Activated CD4-positive, CD25-positive, alpha-beta regulatory T cell treated with anti-CD3 and anti-CD28 coated beads, Interleukin-2, amount 50 U/mL, for 24 hours (primary cell): ENCODE results near the gene SUMF1.

Experiments
- ATAC-seq, 2 donors: fragments of 150-1000 bp; cut with Tn5 transposase; one replicate each; pipeline ENCODE4 v1.10.0; 2021; ENCODE audit warnings: mild to moderate bottlenecking in 1 of 2, moderate library complexity in 1 of 2

Gene SUMF1

DNA sequence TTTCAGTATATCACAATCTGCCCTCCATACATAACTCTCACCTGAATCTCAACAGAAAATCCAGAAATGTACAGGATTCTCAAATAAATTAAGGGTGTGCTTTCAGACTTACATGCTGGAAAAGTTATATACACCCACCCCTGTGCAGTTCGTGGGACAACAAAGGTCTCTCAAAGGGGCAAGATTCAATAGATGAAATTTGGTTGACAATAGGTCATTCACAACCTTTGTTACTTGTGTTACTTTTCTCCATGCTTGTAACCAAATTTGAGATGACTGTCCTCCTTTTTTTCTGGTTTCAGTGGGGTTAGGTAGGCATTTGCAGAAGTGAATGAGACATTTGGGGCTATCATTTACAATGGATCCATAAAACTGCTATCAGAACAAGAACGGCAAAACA, 91.2 kb downstream of the SUMF1 start:
- ATAC-seq, result no peak

DNA sequence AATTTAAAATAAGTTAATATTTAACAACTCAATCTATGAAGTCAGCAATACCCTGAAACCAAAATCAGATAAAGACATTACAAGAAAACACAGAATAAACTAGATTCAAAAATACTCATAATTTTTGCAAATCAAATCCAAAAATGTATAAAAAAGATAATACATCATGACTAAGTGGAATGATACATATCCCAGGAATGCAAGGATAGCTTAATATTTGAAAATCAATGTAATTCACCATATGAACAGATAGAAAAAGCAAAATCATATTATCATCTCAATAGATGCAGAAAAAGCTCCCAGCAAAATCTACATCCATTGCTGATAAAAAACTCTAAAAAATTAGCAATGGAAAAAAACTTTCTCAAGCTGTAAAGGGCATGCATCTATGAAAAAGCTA, 93.4 kb downstream of the SUMF1 start:
- ATAC-seq, result no peak

DNA sequence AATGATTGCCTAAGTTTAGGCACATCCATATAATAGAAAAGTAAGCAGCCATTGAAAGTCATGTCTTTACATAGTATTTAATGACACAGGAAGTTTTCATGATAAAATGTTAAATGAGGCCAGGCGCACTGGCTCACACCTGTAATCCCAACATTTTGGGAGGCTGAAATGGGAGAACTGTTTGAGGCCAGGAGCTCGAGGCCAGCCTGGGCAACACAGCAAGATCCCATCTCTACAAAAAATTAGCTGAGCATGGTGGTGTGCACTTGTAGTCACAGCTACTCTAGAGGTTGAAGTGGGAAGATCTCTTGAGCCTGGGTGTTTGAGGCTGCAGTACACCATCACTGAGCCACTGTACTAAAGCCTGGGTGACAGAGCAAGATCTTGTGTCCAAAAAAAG, 104.5 kb downstream of the SUMF1 start:
- no peak for ATAC-seq

DNA sequence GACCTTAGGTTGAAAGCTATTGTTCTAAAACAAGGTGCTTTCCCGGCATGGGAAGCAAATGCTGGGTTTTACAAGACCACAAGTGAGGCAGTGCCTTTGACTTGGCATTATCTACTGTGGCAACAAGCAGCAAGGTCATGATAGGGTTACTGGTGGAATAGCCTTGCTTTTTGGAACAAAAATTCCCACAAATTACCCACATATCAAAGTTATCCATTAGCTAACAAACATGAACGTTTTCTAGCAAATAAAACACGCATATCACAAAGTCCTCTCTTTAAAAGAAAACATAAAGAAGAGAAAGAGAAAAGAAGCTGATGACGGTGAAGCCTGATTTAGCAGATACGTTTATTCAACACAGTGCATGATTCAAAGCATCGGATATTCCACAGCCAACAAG, 106.3 kb downstream of the SUMF1 start:
- ATAC-seq, result no peak

DNA sequence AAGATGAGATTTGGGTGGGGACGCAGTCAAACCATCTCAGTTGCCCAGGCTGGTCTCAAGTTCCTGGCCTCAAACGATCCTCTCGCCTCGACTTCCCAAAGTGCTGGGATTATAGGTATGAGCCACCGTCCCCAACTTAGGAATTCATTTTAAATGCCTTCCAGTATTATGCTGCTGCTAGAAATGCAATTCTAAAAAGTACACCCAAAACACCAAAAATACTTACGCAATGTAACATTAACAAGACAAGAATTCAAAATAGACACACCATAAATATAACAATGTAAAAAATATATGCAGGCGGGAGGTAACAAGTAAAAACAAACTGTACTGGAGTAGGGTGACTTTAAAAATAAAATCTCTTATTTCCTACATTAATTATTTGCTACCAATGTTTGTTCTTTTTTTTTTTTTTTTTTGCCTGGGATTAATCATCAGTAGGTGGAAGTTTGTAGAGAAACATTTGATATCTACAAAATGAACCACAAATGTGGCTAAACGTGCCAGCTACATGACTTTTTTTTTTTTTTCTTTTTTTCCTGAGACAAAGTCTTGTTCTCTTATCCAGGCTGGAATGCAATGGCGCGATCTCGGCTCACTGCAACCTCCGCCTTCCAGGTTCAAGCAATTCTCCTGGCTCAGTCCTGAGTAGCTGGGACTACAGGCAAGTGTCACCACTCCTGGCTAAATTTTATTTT, 107.1 kb downstream of the SUMF1 start:
- no peak for ATAC-seq

DNA sequence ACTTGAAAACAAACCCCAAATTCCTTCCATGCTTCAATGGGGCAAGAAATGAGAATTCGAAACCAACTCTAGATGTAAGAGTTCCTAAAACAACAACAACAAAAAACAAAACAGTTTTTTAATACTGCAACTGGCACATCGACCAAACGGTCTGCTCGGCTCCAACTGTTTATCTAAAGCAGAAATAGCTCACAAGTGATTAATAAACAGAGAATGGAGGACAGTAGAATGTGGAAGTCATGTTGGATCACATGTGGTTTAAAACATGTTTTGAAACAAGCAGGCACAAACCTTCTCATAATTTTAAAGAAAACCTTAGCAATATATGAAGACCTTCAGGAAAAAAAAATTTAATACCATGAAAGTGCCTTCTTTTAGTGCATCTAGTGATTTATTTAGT, 108.8 kb downstream of the SUMF1 start:
- ATAC-seq, result no peak

DNA sequence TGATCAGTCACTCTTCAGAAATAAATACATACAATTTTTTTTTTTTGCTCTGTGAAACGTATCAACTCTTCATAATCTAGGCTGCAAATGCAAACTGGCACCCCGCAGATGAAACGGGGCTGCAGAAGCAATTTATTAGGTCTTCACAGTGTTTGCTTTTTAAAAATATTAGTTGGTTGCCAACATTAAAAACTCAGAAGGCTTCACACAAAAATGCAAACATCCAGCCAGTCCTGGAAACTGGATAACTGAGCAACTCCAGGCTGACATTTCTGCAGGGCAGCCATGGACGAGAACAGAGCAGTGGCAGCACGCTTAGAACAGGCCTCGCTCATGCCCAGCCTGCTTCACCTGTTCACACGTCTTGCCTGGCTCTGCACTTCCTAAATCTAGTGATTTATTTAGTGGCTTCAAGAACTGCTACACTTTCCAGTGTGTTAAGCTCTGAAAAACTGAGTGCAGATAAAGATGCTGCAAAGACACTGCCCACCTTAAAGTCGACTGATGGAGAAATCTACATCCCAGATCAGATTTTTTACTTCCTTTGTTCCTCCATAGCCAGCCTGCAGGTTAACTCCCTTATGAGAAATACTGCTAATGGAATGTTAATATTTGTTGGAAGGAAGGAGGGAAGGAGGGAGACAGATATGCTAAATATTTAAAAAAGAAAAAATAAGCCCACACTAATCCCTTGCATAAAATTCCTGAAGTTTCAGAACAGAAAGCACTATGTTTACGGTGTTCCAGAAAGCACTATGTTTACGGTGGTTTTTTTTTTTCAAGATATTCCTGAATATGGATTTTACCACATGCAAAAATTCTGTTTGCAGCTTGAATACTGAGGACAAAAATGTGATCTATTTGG, 110.3 kb downstream of the SUMF1 start:
- no peak for ATAC-seq

DNA sequence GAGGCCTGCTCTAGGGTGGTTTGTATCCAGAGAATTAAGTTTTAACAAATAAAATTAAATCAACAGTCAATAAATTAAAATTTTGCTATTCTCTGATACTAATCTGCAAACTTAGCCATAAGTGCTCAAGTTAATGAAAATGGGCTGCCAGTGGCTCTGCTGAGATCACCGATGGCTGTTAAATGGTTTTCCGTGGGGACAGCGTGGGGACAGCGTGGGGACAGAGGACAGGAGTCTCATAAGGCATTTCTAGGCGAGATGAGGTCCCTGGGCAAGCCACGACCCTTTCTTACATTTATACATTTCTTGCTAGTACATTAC, 110.9 kb downstream of the SUMF1 start:
- ATAC-seq, result no peak

DNA sequence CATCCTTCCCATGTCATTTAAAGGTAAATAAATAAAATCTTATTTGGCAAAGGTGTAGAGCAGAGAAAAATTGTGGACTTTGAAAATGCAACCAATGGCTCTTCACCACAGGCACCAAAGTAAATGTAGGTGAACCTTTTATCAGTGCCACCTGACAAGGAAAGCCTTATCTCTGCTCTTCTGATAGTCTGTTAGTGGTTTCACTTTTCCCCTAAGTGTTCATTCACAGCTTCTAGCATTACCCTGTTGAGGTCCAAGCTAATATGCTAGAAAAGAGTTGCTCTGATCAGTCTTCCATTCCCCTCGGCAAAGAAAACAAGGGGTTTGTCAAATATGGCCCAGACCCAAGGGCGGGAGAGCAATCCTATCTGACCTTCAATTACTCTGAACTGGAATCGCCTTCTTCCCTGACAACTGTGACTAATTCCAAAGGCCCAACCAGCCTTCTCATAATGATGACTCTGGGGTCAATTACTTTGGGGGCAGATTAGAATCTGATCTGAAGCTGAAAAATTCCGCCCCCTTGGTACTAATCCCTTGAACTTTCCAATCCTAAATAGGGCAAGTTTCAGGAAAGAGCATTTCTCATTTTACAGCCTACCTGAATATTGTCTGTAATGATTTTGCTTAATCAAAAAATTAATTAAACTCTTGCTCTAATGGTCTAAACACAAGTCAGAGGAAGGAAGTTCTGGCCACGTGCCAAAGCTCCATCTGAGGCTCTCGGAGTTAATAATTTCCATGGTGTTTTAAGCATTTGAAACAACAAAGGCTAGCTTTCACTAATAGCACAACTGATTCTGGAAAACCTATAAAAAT, 111.5 kb downstream of the SUMF1 start:
- no peak for ATAC-seq

DNA sequence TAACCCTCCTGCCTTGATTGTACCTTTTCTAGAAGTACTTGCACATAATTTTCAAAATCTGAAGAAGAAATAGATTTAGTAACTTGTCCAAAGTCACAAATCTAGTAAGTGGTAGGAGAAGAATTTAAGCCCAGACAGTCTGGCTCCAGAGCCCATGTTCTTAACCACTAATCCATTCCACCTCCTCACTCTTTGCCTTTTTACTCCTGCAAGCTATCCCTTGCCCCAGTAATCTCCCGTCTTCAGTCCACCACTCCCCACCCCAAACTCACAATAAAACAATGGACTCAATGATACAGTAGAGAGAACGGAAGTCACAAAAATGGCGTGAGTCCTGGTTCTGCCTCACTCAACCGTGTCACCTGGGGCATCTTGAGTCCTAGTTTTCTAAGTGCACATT, 115.2 kb downstream of the SUMF1 start:
- no peak for ATAC-seq

DNA sequence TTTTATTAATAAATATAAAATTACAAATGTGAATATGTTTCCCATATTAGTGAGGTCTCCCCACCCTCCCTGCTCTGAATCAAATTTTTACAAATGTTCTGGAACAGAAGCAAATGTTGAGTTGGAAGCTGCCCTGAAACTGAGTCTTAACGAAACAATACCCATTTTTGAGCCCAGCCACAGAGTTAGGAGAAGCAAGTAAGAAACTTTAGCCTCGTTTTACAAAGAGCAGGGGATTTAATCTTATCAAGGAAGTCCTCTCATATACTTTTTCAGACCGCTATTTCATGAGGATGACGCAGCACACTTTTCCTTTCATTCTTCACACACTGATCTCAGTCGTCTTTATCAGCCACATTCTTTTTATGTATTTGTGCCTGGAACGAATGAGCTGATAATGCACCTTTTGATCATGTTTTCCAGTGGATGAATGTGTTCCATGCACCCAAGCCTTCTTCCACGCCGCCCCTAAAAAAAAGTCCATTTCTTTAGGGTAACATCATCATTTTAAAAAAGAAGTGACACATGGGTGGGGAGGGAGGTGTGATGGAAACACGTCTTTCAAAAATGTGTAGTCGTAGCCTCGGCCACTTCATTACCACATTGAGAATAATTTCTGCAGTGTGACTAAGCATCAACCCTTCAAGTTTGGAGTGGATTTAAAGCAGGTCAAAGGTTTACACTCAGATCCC, 115.8 kb downstream of the SUMF1 start:
- peak; percentile 89 to 90 for ATAC-seq

DNA sequence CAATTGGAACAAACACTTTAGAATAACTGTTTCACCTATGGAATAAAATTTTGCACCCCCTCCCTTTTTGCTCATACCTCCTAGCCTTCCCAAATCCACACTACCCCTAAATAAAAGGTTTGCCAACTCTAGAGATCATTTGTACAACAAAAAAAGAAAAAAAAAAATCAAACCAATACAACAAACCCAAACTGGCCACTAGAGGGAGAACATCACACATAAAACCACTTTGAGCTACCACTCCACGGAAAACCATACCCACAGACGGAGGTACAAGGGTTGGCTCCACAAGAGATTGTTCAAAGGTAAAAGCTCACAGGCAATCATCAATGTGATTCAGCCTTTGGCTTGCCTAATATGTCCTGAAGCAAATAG, 116.3 kb downstream of the SUMF1 start:
- ATAC-seq, result peak; percentile 58 to 72

DNA sequence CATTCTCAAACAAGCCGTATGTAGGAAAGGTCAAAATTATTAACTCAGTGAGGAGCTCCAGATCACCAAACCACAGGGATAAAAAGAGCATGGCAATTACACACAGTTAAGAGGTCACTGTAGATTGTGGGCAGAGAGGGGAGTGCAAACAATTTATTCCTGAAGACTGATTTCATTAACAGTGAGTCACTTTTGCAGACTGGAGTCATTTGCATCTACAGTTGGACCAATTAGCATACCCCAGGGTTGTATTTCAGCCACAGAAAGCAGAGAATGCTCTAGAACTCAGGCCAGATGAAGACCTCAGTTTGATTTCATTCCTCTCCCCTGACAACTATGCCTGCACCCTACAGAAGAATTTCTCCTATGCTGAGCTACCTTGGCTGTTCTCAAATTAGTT, 123.8 kb downstream of the SUMF1 start:
- no peak for ATAC-seq

DNA sequence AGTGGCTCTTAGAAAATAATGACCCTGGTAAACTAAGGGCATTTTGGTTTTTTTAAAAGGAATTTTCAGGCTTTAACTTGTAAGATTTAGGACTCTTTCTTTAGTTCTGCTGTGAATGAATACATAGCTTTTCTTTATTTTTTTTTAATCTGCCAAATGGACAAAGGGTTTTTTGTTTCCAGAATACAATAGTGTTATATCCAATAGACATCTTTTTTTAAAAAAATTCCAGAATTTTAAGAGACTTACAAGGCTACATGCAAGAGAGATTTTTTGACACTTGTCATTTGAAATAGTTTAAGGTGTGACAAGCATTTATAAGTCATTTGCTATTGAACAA, 125.8 kb downstream of the SUMF1 start:
- no peak for ATAC-seq

DNA sequence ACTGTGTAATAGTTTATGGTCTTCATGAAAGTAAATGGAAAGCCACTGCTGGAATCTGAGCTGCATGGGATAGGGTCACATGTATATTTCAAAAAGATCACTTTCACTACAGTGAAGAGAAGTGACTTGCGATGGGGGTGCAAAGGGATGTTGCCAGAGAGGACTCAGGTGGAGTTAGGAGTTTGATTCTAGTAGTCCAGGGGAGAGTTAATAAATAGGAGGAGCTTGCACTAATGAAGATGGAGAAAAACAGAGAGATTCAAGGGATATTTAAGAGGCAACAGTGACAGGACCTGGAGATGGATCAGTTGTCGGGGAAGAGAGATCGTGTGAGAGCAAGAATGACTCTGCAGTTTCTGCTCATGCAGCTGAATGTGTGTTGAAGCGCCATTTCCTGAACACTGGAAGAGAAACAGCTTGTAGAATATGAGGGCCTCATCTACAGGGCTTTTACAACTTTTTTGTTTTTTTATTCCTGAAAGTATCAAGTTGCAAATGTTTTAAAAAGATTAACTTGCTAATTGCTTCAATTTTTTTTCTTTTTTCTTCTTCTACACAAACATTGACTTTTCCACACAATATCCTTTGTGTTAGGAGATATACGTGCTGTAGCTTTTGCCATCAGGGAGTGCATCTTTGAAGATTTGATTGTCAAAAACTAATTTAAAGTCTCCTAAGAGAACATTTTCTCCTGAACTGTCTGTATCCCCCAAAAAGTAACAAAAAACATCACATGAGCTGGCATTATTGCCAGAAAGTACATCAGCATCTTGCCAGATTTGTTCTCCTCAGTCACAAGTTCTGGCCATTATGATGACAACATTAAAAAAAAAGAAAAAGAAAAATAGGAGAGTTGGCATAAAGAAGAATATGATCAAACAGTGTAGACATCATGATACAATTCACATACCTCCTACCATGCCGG, 126.4 kb downstream of the SUMF1 start:
- no peak for ATAC-seq

DNA sequence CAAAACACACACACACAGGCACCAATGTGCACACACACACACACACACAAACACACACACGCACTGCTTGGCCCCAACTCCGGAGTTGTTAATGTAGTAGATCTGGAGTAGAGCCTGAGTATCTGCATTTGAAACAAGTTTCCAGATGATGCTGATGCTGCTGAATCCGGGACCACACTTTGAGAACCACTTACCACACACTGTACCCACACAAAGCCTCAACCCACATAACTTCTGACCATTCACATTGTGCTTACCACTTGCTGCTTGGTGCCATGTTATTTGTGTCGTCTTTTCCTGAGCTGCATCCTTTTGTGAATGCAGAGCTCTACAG, 127.0 kb downstream of the SUMF1 start:
- no peak for ATAC-seq

DNA sequence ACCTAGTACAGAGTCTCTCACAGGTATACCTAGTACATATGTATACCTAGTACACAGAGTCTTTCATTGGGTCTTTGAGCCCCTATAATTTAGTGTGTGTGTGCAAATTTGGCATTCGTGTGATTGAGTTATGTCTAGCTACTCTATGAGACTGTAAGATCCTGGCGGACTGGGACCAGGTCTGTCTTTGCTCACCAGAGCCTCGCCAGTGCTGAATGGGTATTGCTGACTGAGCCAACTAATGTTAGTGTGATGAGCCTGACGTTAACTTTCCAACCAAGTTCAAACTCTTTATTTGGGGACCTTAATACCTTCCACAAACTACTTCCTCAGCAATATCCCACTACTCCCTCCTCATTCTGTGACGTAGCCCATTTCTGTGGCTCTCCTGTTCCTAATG, 128.3 kb downstream of the SUMF1 start:
- no peak for ATAC-seq

DNA sequence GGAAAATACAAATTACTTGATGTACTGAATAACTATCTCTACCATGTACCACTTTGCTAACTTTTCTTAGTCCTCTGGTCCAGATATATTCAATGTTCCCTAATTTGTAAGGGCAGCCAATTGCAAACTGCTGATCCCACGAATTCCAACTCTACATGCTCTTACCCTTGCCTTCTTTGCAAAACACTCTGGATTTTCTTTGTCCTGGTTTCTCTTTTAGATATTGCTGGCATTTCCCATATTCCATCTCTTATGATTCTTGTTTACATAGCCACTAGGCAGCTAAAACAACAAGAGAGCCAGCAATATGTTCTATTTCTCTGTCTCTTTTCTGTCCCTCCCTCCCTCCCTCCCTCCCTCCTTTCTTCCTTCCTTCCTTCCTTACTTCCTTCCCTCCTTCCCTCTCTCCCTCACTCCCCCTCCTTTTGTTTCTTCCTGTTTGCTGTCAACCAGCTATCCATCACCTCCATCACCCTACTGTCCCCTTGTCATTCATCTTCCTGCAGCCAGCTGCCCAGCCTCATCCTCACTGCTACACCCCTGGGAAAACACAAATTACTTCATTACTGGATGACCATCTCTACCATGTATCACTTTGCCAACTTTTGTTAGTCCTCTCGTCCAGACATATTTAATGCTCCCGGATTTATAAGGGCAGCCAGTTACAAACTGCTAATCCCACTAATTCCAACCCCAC, 130.1 kb downstream of the SUMF1 start:
- ATAC-seq, result no peak

DNA sequence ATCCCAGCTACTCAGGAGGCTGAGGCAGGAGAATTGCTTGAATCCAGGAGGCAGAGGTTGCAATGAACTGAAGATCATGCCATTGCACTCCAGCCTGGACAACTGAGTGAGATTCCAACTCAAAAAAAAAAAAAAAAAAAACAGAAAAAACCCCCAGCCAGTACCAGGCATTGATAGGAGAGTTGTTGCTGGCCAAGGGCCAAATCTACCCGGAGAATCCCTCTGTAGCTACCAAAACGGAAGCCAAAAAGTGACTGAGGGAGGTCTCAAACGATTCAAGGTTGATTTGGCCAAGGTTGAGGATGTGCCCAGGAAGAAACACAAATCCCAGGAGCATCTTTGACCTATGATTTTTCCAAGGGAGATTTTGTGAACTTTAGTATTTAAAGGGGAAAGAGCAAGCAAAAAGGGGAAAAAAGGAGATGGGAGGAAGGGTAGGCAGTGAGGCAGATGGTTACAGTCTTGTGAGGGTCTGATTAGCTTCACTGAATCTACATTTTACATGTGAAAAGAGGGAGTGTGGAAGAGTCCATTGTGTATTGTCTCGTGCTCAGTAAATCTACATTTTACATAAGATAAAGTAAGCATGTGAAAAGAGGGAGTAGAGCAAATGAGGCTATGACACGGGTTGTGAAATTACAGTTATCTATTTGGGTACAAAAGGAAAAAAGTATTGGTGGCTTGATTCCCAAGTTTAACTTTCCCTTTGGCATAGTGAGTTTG, 131.1 kb downstream of the SUMF1 start:
- no peak for ATAC-seq

DNA sequence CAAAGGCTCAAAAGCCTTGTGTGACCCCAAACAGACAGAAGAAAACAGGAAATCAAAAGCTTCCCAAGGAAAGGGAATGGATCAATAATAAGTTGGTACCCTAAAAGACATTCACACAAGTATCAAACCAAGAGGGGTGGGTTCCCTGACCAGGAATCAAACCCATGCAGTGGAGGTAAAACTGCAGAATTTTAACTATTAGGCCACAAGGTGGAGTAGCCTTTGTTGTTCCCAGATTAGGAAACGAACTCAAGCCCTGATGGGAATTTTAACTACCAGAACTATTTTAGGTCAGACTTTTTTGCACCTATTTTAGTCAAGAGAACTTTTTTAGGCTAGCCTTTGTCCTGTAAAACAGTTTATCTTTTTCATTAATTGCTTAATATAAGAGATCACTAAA, 132.5 kb downstream of the SUMF1 start:
- no peak for ATAC-seq

DNA sequence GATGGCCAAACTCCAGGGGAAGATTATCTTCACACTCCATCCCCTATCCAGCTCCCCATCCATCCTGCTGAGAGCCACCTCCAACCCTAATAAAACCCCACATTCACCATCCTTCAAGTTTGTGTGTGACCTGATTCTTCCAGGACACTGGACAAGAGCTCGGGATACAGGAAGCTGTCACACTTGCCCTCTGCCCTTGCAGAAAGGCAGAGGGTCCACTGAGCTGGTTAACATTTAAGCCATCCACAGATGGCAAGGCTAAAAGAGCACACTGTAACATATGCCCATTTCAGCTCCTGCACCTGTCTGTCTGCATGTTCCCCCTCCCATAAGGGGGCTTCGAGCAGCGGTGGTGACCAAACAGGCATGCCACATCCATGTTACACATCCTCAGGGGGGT, 134.1 kb downstream of the SUMF1 start:
- ATAC-seq, result no peak
